ENCODE results near the gene ADAM15.

Gene ADAM15

GRCh38 chr1:155038602-155039307, 12.4 kb upstream of the ADAM15 start:
- no peak for TF ChIP-seq CTCF (IDR thresholded peaks at IDR 0.05; ENCODE audit: control insufficient read depth, extremely low read depth, insufficient read depth)
- DNase-seq (ENCODE audit: low read depth), result peak; percentile 90
- H3K4me3 ChIP-seq (ENCODE audit: low read depth, low read length), result peak overlapping the region; percentile 26

- DNase-seq (ENCODE audit: low read depth), result no peak
- H3K4me3 ChIP-seq (ENCODE audit: low read depth, low read length), result peak overlapping the region; percentile 26
- TF ChIP-seq CTCF (IDR thresholded peaks at IDR 0.05; ENCODE audit: control insufficient read depth, extremely low read depth, insufficient read depth), result no peak
Measured at GRCh38 chr1:155039308-155039669, 11.8 kb upstream of the ADAM15 start.

- no peak overlapping the region for H3K4me3 ChIP-seq (ENCODE audit: low read depth, low read length)
- DNase-seq (ENCODE audit: low read depth), result no peak
- no peak for TF ChIP-seq CTCF (IDR thresholded peaks at IDR 0.05; ENCODE audit: control insufficient read depth, extremely low read depth, insufficient read depth)
Measured at GRCh38 chr1:155040358-155041093, 10.6 kb upstream of the ADAM15 start.

GRCh38 chr1:155042789-155043188, 8.3 kb upstream of the ADAM15 start:
- no peak overlapping the region for H3K4me3 ChIP-seq (ENCODE audit: low read depth, low read length)
- DNase-seq (ENCODE audit: low read depth), result no peak
- no peak for TF ChIP-seq CTCF (IDR thresholded peaks at IDR 0.05; ENCODE audit: control insufficient read depth, extremely low read depth, insufficient read depth)

- H3K4me3 ChIP-seq (ENCODE audit: low read depth, low read length), result no peak overlapping the region
- DNase-seq (ENCODE audit: low read depth), result no peak
- no peak for TF ChIP-seq CTCF (IDR thresholded peaks at IDR 0.05; ENCODE audit: control insufficient read depth, extremely low read depth, insufficient read depth)
Measured at GRCh38 chr1:155043301-155043702, 7.8 kb upstream of the ADAM15 start.

- DNase-seq (ENCODE audit: low read depth), result no peak
- TF ChIP-seq CTCF (IDR thresholded peaks at IDR 0.05; ENCODE audit: control insufficient read depth, extremely low read depth, insufficient read depth), result no peak
- no peak overlapping the region for H3K4me3 ChIP-seq (ENCODE audit: low read depth, low read length)
Measured at GRCh38 chr1:155043793-155044192, 7.3 kb upstream of the ADAM15 start.
